Stimulated activated CD8-positive, alpha-beta memory T cell treated with anti-CD3 and anti-CD28 coated beads, Interleukin-2, amount 100 ng/mL, for 48 hours (primary cell): ENCODE measurements around the gene CAMK1D.

Experiments
- DNase-seq, 2 donors: peaks; one replicate each; pipeline ENCODE4 v3.0.0-alpha.2; 2020; ENCODE audit warnings: low read depth in 2 of 2

CAMK1D gene

DNA sequence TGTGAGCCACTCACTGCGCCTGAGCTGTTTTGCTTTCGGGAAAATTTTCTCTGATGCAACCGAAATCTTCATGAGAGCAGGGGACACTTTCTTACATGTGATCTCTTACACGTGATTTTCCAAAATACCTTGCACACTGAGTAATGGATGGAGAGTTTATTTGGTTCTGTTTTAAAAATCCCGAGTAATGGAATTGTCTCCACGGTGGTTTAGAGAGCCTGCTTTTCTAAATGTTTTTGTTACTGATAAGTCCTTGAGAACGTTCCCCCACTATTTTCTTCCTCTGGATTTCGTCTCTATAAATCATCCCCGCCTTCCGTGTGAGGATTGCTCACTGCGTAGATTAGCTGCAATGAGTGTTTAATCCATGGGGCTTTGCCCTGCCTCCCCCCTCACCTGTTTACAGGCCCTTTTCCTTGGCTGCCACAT is 25.7 kb downstream of the CAMK1D start:
- no peak for DNase-seq

DNA sequence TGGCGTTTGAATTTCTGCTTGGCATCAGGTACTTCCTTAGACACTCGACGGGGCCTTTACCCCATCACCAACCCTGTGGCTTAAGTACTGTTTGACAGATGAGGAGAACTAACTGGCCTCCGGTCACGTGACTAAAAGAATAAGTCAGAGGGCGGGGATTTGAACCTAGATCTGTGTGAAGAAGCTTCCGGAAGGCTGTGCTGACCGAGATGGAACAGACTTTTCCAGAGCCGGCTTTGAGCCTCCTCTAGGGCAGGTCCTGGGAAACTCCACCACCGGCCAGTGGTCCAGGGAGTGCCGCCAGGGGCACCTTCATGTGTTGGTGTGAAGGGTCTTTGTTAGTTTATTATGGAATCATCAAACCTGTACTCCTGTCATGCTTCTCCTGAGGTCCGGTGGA is 26.9 kb downstream of the CAMK1D start:
- no peak for DNase-seq

DNA sequence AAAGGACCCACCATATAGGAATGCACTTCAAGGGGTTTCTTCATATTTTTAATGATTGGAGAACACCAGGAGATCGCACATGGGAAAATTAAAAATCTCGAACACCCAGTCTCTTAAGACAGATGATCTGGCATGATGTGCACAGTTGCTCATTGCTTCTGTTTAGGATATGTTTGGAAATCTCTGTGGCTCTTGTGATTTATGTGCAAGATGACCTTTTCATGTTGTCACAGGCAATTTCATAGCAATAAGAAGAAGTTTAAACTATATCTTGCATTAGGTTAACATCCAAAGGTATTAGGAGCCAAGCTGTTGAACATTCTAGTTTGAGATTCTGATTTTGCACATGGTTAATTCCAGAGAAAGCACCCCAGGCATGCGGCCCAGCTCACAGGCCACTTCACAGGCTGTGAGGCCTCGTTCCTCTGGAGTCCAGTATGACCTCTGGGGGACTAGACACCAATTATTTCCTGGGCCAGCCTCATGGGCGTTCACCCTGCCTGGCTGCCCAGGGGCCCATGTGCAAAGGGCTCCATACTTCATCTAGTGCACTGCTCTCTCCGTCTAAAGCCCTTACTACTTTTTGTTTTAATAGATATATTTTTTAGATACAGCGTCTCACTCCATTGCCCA is 28.4 kb downstream of the CAMK1D start:
- DNase-seq: no peak

GRCh38 chr10:12380999-12381398 is 31.7 kb downstream of the CAMK1D start:
- no peak for DNase-seq

DNA sequence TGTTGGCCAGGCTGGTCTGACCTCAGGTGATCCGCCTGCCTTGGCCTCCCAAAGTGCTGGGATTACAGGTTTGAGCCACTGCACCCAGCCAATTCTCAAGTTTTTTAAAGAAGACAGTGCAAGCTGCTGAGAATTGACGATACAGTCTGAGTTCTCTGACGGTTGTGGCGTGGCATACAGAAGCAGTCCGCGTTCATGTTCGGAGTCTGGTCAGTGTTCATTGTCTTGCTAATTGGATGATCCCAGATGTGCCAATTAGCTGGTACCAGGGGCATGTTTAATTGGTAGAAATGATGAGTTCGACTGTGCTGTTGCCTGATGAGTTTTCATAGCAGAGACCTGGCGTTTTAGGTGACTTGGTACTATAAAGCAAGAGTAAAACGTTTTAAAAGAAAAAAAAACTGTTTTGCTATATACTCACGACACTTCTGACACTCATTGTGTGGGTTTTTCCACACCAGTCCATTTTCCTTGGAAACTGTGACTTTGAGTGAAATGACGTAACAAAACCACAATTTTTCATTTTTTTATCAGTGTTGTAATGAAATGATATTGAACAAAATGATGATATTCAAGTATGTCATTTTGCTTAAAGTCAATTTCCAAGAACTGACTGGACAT is 32.3 kb downstream of the CAMK1D start:
- no peak for DNase-seq

DNA sequence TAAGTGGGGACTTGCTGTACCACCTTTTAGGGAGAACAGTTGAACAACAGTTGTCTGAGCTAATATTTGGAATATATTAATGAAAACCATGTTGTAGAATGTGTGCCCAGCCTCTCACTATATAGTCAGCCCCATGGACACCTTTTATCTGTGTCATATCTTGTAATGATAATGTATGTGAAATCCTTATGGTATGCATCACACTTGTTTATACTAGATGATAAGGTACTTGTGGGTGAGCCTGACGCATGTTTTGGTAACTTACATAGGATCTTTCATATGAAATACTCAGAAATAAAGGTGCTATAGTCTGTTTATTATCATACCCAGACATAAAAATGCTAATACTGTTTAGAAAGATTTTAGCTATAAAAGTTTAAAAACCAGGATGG is 32.8 kb downstream of the CAMK1D start:
- DNase-seq: no peak

DNA sequence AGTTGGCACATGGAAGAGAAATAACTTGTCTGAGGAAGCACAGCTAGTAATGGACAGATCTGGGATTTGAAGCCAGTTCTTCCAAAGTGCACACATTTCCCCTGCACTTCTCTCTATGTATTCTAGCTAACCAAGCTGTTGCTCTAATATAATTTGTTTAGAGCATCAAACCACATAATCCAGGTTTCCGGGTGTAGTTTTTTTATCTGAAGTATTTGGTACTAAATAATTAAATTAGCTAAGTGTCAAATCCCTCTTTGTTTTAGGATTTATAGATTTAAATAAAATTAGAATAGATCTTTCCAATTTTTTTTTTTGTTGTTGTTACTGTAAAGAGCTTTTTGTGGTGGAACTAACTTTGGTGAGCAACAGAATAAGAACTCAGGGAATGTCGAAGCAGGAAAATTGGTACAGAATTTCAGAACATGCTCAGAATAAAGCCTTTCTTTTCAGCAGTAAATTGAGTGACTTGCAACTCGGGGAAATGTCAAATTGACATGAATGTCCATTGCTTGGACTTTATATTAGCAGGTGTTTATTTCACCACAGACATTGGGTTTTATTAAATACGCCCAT is 33.7 kb downstream of the CAMK1D start:
- DNase-seq: no peak

GRCh38 chr10:12384906-12385305 is 35.6 kb downstream of the CAMK1D start:
- DNase-seq: no peak

DNA sequence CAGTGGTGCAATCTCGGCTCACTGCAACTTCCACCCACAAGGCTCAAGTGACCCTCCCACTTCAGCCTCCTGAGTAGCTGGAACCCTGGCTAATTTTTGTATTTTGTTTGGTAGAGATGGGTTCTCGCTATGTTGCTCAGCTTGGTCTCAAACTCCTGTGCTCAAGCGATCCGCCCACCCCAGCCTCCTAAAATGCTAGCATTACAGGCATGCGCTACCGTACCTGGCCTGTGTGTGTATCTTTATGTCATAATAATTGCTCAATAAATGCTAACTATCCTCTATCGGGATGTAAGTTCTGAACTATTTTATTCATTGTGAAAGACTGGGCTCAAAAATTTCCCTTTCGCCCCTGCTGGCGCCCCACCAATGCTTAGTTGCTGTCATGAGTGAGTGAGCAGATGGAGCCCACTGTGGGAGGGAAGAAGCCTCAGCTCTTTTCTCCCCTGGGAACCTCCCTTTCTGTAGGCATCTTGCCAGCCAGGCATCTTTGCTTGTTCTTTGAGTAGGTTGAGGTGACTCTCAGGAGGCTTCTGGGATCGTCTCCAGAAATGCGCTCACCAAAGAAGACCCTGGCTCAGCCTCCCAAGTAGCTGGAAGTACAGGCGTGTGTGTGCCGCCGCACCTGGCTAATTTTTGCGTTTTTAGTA is 38.3 kb downstream of the CAMK1D start:
- DNase-seq: no peak

DNA sequence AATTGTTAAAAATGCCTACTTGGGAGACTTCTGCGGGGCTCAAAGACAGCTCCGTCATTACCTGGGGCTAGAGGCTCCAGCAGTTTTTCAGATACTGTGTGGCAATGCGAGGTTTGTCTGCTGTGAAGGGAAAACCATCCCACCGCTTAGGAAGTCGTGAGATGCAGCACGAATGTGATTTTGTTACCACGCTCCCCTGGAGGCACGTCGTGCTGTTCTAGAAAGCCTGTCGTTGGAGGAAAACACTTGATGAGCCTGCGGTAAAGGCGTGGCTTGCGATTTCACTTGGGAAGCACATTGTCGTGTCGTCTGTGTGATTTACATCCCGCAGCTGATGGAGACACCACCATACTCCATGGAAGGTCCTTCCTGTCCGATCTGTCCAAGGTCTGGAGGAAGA is 39.3 kb downstream of the CAMK1D start:
- DNase-seq: no peak

DNA sequence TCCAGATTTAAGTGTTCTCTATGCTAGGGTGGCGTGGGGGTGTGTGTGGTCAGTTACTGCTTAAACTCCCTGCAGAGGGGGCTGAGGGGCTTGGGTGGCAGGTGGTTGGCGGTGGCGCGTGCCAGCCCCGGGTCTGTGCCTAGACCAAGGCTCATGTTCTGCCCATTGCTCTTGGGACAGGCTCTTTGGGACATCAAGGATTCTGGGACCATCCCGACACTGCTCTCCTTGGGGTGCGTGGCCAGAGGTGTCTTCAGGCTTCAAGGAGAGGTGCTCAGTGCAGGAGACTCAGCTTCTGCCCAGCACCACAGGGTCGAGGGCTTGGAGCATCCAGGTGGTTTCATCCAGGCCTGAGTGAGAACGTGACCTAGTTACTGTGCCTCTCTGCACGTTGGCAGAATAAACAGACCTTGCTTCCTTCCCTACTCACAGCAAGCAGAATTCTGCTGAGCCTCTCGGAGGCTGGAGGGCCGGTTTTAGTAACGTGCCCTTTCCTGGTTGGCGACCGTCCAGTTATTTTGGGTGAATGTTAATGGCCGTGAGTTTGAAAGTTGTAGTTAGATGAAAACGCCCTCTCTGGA is 39.9 kb downstream of the CAMK1D start:
- DNase-seq: no peak

- no peak for DNase-seq
Observed at GRCh38 chr10:12390733-12391132, 41.4 kb downstream of the CAMK1D start.

GRCh38 chr10:12391206-12391605 is 41.9 kb downstream of the CAMK1D start:
- DNase-seq: no peak

DNA sequence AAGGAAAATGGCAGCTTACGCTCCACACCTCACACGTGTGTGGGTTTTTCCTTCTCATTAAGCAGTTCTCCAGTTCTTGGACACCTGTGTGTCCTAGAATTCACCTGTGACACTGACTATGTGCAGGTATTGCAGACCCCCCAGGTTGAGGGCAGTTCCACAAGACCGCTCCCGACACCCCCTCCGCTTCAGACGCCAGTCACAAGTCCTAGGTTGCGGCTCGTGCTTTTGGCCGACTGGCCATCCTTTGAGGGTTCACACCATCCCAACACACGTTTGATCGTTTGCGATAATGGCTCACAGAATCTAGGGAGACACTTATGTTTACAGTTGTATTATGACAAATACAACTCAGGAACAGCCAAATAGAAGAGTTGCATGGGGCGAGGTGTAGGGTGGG is 44.5 kb downstream of the CAMK1D start:
- no peak for DNase-seq

GRCh38 chr10:12394241-12395033 is 45.1 kb downstream of the CAMK1D start:
- DNase-seq: no peak

GRCh38 chr10:12396093-12396492 is 46.7 kb downstream of the CAMK1D start:
- no peak for DNase-seq

GRCh38 chr10:12396567-12396966 is 47.2 kb downstream of the CAMK1D start:
- no peak for DNase-seq

DNA sequence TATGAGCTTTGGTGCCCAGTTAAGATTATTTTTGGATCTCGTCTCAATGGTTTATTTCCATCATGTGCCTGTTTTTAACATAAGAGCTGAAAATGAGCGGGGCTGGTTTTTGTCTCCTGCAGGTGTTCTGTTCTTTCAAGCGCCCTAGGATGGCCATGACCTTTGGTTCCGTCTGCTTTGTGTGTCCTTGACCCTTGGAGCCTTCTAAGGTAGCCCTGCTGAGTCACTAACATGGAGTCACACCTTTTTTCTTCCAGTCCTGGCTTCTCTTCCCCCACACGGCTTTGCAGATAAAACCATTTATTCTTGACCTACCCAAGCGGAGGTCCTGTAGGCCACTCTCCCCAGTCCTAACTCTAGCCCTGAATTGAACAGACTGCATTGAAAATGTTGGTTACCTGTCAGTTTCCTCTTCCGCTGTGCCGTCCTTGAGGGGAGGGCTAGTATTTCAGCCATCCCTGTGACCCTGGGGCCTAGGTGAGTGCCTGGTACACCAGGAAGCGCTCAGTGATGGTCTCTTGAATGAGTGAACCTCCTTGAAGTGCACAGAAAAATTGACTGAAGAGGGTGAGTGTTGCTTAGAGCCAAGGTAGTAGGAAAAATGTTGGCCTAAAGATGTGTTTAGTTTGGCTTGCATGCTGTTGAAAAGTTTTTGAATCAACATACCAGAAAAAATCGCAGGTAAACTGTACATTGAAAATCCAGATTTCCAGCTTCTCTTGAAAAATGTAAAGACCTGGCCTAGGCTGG is 48.0 kb downstream of the CAMK1D start:
- DNase-seq: no peak

- DNase-seq: no peak
Observed at GRCh38 chr10:12397941-12398340, 48.6 kb downstream of the CAMK1D start.

GRCh38 chr10:12400266-12400931 is 51.1 kb downstream of the CAMK1D start:
- DNase-seq: no peak

GRCh38 chr10:12401466-12401865 is 52.1 kb downstream of the CAMK1D start:
- DNase-seq: no peak
